Activated naive CD8-positive, alpha-beta T cell treated with anti-CD3 and anti-CD28 coated beads, Interleukin-2, amount 50 U/mL, for 16 hours (primary cell): ENCODE results near the gene HSPB6.
A peak's percentile ranks its signal among the peaks of the same experiment; 100 is the strongest.

Experiments used
- DNase-seq: peaks from one replicate; pipeline ENCODE4 v3.0.0-alpha.2; 2020; ENCODE audit warnings: low read depth, low spot score

HSPB6 gene

DNA sequence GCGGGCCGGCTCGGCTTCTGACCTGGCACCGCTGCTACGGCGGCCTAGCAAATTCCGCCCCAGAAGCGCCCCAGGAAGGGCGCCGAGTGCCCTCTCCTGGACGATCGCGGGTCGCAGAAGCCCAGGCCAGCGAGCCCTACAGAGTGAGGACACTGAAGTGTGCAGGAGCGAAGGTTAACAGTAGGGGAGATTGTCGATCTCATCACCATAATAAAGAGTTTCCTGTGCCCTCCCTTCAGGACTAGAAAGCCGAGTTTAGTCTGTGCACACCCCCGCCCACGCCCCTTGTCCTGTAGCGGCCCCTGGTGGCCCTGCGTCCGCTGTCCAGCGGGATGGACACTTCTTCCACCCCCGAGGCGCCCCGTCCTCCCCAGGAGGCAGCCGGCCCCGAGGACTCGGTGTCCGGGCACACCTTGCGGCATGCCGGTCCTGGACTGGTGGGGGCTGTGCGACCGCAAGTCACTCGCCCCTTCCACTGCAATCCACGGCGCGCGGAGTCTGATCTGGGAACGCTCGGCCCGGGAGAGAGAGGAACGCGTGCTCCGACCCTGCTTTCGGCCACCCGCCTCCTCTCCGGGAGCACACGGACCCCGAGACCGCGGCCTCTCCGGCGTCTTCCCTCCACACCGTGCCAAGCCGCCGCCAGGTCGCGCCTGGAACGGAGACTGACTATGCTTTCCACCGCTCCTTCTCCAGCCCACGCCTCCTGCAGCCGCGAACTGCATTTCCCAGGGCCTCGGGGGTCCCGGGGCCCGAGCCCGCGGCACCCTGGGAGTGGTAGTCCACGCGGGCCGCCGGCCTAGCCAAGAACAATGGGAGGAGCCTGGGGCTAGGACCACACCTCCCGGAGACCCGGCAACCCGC lies 39.8 kb downstream of the HSPB6 start:
- peak; percentile 96 for DNase-seq

DNA sequence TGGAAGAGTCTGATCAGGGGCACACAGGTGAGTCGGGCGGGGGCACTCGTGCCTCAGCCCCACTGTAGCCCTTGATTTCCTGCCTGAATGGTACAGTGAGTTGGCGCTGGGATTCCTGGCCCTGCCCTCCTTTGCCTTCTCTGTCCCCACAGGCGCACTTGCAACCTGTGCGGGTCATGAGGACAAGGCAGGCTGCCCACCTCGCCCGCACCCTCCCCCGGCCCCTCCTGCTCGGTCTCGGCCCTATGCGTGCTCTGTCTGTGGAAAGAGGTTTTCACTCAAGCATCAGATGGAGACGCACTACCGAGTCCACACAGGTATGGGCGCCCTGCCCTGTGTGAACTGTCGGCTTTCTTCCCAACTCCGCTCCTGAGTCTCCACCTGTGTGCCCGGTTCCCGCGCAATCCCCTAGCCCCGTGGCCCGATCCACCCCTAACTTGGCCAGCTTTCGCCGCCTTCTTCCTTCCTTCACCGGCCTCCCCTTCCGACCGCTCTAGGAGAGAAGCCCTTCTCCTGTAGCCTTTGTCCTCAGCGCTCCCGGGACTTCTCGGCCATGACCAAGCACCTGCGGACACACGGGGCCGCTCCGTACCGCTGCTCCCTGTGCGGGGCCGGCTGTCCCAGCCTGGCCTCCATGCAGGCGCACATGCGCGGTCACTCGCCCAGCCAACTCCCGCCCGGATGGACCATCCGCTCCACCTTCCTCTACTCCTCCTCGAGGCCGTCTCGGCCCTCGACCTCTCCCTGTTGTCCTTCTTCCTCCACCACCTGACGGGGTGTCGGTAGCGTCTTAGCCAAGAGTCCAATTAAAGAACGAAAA lies 40.6 kb downstream of the HSPB6 start:
- no peak for DNase-seq

DNA sequence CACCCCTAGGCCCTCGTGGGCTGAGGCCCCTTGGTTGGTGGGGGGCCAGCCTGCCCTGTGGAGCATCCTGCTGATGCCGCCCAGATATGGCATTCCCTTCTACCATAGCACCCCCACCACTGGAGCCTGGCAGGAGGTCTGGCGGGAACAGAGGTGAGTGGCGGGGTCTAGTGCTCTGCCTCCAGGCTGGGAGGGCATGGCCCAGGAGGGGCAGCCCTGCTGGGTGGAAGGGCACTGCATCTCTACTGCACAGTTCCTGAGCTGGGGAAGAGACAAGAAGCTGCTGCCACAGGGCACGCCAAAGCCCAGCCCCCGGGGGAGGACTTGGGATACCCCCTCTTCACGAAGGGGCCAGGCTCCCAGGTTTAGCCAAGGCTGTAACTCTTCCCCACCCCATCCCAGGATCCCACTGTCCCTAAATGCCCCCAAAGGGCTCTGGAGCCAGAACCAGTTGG lies 41.4 kb downstream of the HSPB6 start:
- no peak for DNase-seq

DNA sequence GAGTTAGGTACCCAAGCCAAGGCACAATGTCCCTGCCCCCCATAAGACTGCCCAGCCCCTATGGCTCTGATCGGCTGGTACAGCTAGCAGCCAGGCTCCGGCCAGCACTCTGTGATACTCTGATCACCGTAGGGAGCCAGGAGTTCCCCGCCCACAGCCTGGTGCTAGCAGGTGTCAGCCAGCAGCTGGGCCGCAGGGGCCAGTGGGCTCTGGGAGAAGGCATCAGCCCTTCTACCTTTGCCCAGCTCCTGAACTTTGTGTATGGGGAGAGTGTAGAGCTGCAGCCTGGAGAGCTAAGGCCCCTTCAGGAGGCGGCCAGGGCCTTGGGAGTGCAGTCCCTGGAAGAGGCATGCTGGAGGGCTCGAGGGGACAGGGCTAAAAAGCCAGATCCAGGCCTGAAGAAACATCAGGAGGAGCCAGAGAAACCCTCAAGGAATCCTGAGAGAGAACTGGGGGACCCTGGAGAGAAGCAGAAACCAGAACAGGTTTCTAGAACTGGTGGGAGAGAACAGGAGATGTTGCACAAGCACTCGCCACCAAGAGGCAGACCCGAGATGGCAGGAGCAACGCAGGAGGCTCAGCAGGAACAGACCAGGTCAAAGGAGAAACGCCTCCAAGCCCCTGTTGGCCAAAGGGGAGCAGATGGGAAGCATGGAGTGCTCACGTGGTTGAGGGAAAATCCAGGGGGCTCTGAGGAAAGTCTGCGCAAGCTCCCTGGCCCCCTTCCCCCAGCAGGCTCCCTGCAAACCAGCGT lies 42.1 kb downstream of the HSPB6 start:
- no peak for DNase-seq

DNA sequence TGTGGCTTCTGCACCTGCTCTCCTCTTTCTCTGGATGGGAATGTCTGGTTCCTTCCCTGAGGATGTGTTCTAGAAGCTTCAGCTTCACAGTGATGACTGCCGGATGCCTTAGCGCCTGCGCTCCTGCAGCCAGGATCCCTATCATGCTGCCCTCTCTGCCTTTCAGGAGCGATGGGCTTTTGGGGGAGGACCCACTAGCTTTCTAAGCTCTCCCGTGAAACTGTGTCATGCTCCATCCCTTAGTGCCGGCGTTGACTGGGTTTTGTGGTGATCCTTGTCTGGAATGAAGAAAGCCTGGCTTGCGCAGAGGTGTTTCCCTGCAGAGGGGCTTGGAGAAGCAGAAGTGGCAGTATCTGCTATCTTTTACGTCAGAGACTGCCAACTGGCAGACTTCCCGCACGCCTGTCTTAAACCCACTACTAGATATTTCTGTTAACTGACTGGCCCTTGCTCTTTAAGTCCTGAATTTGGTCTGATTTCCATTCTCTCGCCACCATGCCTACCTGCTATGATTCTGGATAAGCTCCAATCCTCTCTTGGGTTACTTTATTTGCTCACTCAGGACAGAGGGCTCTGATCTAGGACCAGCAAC lies 42.8 kb downstream of the HSPB6 start:
- no peak for DNase-seq

DNA sequence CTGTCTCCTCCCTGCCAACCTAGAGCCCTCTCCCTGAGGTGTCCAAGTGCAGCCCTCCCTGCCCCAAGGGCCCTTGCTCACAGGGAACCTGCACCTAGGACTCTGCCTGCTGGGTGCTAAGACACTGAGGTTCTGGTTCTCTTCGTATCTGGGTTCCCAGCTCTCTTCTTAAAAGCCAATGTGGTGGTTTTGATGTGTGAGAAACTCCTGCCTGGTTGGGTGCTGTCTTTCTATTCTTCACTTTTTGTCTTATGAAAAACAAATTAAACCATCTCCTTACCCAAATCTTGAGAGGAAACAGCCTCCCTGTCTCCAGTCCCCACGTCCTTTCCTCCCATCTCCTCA lies 43.4 kb downstream of the HSPB6 start:
- no peak for DNase-seq

DNA sequence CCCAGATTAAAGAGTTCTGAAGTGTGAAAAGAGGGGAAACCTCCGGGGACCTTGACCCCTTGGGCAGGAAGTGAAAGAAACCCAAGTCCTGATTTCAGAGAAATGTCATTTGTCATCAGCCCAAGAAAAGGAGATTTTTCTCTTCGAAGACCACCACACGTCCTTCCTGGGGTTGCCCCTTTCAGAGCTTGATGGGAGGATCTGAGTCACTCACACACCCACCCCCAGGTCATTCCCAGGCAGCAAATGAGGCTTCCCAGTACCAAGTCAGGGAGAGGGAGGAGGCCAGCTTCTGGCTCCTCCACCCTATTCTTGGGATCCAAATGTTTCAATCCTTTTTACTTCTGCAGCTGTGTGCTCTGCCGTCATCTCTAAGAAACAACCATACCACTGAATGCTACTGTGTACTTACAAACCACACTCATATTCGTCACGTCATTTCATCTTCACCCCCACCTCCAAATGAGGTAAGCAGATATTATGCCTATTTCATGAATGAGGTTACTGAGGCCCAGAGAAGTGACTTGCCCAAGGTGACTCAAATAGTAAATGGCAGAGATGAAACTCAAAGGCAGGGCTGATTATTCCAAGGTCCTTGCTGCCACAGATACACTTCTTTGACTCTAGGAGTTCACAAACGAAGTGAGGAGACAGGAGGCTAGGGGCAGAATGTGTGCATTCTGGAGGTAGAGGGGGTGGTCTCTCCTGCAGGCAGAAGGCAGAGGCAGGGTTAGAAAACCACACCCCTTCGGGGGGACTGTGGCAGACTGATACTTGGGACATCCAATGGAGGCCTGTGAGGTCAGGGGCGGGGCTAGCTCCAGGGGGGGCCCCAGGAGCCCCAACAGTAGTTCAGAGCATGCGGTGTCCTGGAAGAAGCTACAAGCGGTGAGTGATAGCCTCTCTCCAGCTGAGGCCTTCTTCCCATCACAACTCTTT lies 44.0 kb downstream of the HSPB6 start:
- DNase-seq: peak; percentile 37

DNA sequence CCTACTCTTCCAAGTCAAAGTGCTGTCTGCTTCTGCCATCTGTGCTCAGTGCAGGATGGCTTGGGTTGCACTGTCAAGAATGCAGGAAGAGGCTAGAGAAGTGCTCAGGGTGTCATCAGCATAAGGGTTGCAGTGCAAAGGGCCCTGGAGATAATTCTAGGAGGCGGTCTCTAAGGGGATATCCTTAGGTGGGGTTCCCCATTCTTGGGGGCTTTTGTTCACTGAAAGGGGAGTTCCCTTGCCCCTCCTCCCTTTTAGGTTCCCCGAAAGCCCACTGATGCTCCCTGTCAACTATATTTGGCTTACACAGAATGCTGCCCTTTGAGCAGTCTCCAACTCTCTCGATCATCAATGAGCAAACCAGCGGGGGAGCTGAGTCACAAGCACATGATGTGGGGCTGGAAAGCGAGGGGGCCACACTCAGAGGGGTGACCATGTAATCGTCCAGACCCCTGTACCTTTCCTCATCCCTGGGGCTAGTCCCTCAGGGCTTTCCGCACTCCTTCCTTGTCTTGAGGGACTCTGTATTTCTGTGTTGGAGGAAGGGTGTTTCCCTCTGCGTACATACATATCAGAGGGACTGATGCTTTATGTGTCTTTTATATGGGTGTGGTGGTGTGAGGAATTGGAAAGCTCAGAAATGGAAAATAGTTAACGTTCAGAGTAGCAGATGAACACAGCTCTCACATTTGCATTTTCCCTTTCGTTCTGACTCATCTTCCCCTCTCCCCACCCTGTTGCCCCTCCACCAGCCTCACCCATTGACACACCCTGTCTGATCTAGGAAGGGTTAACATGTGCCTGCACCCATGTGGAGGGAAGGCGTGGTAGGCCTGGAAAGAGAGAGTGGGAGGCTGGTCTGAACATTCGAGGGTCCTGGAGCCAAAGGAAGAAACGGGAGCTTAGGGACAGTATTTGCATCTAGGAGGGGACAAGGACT lies 45.8 kb downstream of the HSPB6 start:
- DNase-seq: peak; percentile 40

DNA sequence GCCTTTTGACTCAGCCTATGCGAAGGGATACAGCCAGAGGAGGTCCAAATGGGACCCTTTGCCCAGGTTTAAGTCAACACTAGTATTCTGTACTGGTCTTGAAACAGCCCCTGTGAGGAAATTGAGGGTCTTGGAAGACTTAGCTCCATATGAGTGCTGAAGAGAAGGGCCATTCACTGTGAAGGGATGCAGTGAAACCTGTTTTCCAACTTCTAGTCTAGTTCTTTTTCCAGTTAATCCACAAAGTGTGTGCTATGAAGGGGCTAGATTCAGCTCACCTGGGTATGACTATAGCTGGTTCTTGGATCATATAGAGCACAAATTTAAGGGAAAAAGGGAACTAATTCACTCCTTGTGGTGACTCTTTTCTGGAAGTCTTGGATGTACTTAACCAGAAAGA lies 48.4 kb downstream of the HSPB6 start:
- no peak for DNase-seq
